GM19455 (cell line): ENCODE measurements around the gene PNKP.

Source experiments
- ATAC-seq: cut with Tn5 transposase; IDR thresholded peaks from one replicate; pipeline ENCODE4 v1.9.1; 2021; ENCODE audit not compliant: unreplicated experiment

The PNKP gene

DNA sequence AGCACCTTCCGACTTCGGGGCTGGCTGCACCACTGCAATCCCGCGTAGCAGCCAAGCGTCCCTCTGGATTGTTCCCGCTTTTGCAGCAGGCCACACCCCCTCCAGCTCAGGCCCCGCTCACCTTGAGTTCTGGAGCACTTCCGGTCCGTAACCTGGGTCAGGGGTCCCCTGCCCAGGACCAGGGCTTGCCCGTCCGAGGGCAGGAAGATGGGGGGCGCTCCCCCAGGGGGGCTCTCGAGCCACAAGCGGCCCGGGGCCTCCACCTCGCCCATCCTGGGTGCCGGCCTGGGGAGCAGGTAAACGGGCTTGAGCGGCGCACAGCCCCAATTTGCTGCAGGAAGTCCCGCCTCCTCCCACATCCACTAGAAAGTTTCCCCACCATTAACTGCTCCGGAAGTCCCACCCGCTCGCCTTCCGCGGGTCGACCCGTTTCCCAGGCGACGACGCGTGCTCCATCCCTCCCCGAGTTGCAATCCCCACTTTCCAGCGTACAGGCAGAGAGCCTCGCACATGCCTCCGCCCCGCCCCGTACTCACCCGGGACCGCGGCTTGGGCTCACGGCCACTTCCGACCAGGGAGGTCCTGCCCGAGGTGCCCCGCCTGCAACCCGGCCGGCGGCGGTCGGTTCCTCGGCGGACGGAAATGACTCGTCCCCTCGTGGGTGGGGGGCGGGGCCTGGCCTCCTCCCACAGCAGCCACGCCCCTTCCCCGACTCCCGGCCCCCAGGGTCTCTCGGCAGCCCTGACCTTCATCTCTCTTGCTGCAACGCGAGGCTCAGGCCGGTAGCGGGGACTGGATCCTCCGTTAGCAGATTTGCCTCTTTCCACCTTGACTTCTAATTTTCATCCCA, at the start of gene PNKP:
Gene PNKP, minus strand, starts transcription at position 644 of the 850 bp plus-strand sequence. Its CDS starts 372 bp downstream, at position 272.
- peak; percentile 44 for ATAC-seq

DNA sequence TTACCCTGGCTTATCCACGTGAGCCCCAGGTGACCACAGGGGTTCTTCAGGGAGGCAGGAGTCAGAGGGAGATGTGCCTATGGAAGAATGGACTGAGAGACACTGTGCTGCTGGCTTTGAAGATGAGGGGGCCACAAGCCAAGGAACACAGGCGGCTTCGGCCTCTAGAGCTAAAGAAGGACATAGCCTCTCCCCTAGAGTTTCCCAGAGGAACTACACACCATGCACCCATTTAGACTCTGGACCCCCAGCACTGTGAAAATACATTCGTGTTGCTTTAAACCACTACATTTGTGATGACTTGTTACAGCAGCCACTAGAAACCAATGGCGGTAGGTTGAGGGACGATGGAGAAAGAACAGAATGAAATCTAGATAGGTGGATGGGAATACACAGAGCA, 47.9 kb upstream of the PNKP start:
- ATAC-seq, result no peak

DNA sequence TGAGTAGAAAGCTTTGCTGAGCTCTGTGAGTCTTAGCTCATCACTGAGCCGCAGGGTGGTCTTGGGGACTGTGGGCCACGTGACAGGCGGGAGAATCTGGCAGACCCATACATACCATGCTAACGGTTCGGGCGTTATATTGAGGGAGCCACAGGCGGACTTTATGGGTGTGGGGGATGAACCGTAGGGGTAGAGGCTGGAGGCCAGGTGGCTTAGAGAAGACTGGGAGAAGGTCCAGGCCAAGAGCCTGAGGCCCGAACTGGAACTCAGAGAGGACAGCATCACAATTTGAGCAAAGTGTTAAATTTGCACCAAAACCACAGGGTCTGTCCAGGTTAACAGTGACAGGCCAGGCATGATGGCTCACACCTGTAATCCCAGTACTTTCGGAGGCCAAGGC, 46.3 kb upstream of the PNKP start:
- ATAC-seq, result no peak

DNA sequence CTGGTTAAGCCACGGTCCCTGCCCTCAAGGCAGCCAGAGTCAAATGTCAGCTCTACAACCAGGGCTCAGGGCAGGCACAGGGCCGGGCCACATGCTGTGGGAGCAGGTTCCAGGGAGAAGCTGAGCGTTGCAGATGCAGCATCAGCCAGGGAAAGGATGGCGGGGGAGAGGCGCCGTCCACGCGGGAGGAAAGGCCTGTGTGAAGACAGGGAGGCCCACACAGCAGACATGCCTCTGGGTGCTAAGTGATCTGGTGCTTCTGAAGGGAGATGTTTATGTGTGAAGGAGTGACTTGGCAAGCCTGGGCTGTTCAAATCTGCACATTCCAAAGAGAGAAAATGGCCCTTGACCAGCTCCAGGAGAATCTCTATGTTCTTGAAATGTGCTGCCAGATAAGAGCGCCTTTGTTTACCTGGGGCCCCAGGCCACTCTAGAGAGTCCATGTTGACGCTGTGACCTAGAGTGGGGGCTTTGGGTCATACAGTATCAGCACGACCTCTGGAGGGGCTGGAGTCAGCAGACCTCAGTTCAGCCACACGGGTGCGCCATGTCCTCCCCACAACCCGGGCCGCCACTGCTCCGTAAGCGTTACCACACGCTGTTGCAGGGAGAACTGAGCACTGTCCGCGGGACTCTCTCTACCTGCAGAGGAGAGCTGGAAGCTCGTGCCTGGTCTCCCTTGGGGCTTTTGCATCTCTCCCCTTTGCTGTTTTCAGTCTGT, 45.7 kb upstream of the PNKP start:
- no peak for ATAC-seq

DNA sequence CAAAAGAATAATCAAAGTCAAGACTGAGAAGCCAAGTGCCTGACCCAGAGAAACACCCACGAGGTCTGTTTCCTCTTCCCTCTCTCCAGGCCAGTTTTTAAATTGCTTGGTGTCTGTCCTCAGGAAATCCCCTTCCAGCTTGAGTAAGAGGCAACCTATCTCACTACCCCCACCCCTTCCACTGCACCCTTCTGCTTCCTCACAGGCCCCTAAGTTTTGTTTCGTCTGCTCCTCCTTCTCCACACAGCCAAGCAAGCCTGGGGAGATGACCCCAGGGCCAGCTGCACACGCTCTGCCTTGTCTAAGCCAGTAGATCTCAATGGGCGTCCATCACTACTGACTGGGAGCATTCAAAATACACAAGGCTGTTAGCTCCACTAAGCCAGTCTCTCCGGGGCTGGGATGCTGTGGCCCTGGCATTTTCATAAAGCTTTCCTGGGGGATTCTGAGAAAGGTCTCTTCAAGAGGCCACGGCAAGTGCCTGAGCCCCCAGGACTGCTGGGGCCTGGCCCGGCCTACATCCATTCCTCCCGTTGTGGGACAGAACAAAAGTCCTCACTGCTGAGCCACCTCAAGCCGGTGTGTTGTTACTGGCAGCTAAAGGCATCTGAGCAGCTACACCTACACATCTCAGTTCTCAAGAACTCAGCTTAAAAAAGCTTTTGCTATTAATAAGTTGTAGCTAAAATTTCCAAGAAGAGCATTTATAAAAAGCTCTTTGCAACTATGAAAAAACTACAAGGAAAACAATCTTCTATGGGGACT, 44.2 kb upstream of the PNKP start:
- no peak for ATAC-seq

DNA sequence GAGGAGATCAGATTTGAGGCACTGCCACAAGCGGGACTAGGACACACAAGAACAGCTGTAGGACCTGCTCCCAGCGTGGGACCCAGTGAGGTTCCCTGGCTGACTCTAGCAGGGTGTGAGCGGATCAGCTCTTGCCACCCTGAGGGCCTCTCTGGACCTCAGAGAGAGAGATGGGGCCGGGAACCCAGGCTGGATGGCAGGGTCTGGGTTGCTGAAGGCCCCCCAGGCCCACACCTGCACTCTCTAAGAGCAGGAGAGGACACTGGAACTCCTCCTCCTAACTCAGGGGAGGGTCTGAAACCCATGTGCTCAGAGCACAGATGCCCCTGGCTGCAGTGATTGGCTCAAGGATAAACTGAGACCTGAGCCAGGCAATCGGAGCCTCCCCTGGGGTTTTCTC, 42.8 kb upstream of the PNKP start:
- no peak for ATAC-seq

DNA sequence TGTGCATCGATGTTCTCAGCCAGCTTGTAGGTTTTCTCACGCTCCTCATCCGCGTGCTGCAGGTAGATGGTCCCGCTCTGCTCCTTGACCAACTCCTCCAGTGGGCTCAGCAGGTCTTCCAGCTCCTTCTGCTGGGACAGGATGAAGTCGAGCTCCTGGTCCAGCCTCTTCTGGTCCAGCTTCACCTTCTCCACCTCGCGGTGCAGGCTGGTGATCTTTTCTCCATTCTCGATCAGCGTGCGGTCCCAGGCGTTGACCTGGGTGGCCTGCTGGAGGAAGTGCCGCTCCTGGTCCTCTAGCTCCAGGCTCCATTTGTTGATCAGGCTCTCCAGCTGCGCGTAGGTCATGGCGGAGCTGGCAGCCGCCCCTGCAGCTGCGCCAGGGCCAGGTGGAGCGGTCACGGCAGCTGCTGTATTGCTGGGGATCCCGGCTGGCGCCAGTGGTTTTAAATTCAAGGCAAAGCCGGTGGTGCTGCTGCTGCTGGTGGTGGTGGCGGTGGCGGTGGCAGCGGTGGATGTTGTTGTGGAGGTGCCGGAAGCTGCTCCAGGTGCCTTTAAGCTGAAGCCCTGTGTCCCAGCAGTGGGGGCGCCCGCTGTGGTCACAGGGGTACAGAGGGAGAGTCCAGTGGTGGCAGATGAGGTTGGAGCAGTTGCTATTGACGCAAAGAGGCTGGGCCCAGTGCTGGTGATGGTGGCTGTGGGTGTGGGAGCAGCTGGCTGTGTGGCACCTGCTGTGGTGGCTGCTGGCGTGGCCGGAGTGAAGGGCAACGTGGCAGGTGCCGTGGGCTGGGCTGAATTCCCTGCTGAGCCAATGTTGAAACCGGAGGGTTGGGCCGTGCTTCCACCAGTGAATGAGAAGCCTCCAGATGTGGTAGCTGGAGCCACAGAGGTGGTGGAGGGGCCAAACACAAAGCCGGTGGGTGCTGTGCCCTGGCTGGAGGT, 41.4 kb upstream of the PNKP start:
- no peak for ATAC-seq

DNA sequence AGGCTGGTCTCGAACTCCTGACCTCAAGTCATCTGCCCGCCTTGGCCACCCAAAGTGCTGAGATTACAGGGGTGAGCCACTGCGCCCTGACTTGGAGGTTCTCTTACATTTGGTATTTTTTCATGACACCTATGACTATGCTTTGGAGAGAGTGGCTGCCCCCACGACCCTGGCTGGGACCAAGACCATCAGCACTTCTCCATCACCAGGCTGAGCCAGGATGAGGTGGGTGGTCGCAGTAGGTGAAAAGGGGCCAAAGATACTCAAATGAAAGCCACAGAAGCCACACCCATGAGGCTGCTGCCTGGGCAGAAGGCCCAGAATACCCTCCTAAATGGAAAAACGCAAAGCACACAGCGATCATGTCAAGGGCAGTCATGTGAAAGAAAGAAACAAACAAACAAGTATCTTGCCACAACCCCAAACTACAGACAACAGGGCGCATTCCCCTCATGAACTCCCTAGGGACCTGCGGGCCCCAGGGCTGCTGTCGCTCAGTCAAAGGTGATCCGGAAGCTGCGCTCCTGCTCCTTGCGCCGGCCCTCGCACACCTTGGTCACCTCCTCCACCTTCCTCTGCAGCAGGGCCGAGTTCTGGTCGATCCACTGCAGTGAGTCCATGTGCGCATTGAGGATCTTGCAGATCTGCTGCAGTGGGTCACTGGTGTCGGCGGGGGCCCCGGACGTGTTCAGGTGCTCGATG, 40.5 kb upstream of the PNKP start:
- ATAC-seq, result no peak

DNA sequence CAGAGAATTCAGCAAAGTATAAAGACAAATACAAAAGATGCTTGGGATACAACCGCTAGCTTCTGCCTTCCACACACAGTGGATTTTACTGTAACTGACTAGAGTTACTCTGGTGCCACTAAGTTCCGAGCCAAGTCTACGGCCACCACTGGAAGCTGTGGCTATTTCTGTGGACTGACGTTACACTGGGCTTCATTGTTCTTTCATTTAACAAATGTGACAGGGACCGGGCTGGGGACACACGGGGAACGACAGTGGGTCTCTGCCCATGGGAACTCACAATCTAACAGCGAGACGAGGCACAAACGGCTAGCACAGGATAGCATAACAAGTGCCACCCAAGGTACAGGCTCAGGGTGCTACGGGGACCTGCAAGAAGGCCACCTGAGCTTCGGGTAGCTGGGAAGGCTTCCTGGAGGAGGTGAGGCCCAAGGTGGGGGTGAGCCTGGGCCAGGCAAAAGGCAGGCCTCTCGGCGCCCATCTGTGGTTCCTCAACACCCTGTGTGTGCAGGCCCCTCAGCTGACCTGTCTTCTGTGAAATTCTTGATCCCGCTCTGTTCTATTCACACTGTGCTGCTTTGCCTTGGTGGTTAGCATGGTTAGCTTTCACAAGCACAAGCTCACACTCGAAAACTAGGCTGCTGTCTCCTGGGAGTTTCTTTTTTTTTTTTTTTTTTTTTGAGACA, 39.6 kb upstream of the PNKP start:
- ATAC-seq, result no peak

DNA sequence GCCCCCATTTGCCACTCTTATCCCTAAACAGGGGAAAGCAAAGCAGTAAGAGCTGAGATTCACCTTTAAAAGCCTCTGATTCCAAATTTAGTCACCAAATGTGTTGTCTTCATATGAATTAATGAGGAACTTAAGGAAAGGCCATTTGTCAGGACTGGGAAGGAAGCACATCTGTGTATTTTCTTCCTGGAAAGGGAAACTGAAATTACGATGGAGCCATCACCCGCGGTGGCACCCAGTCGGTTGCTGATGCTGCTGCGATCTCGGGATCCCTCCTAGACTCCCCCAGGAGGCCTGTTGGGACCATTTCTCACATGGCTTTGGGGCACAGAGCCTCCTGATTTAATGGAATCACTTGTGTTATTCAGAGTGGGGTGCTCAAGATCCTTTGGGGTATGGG, 36.8 kb upstream of the PNKP start:
- ATAC-seq, result no peak

DNA sequence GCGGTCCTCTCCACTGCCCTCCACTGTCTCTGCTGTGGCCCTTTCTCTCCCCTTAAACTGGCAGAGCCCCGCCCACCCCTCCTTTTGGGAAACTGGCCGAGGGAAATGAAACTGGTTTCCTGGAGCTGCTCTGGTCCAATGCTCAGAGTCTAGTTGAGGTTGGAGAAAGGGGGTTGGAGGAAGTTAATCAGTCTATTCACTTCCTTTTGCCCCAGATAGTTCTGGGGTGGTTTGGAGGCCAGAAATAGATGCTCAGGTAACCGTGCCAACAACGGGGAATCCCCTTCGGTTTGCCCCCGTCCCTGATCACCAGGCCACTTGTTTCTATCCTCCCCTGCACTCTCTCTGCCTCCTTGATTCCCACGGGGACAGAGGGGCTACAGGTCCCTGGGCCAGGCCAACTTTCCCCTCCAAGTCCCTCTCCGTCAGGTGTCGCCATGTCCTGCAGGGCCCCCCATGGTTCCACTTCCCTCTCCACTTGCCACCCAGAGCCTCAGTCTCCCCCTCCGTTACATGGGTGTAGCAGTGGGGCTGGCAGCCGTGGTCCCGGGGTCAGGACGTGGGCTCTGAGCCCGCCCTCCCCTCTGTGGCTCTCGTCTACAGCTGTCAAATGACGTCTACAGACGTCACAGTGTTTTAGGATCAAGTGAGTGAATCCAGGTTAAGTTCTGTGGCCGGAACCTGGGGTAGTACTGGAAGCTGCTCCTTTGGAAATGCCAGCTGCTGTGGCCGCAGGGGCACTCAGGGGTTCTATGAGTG, 29.7 kb upstream of the PNKP start, which contains the start of gene IL4I1:
Gene IL4I1, minus strand, starts transcription at position 25 of the 759 bp plus-strand sequence. CDS start 727 bp downstream, outside the sequence.
- no peak for ATAC-seq

DNA sequence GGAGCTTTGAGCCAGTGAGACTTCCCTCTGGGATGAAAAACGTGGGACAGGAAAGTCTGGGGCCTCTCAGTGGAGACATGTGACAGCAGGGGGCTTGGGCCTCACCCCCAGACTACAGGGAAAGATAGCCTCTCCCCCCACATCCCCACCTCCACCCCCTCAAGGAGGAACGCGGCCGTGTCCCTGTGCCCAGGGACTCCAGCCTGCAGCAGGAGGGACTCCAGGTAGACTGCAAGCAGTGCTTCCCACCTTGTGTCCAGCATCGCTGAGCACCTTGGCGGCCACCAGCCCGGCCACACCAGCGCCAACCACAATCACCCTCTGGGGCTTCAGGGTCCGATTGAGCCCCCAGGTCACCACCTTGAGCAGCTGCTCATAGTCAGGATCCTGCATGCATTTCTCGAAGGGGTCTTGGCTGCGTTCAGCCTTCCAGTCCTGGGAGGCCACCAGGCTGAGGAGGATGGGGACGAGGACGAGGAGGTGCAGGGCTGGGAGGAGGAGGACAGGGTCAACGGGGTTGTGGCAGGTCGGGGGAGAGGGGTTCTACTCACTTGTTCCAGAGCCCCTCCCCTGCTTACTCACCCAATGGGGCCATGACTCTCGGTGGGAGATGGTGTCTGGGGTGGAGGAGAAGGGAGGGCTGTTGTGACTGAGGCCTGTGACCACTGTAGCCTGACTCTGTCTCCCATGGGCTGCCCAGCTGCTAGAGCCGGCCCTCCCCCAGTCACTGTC, 28.4 kb upstream of the PNKP start:
- ATAC-seq, result no peak

DNA sequence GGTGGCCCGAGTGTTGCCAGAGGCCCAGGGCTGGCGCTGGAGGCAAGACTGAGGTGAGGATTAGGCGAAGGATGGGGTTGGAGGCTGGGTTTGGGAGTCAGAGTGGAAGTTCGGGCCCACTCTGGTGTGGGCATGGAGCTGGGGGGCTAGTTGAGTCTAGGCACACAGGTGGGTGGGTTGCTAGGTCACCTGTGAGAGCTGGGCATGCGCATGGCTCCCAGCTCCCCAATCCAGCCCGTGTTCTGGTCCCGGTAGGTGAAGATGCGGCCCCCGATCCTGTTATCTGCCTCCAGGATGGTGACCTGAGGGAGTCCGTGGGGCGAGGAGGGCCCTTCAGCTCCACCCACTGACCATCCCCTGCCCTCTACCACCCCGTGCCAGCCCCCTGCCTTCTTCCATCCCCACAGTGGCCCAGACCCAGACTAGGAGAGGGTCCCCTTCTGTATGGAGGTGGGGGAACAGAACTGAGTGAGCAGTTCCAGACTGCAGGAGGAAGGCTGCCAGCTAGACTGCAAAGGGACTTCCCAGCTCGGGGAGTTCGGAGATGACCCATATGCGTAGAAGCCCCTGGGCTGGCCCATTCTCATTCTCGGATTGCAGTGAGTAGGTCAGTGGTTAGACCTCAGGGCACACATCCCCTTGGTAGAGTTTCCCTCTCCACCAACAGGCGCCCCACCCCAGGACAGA, 27.6 kb upstream of the PNKP start:
- no peak for ATAC-seq

DNA sequence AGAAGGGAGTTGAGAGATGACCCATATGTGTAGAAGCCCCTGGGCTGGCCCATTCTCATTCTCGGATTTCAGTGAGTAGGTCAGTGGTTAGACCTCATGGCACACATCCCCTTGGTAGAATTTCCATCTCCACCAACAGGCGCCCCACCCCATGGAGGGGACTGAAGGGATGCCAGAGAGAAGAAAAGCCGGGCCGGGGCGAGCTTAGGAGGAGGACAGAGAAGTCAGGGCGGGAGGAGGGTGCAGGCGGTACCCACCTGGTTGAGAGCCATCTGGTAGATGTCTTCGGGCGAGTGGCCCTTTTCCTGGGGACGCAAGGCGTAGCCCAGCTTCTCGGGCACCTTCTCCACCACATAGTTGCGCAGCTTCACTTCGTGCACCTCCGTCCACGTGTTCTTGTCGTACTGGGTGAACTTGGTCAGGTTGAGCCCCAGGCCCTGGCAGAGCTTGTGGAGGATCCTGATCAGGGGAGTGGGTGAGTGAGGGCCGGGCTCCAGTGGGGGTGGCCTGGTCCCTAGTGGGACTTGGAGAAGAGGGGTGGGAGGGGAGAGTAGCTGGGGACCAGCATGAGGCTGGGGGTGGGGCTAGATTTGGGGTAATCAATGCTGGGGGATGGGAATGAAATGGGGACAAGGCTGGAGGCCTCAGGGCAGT, 26.8 kb upstream of the PNKP start:
- no peak for ATAC-seq

DNA sequence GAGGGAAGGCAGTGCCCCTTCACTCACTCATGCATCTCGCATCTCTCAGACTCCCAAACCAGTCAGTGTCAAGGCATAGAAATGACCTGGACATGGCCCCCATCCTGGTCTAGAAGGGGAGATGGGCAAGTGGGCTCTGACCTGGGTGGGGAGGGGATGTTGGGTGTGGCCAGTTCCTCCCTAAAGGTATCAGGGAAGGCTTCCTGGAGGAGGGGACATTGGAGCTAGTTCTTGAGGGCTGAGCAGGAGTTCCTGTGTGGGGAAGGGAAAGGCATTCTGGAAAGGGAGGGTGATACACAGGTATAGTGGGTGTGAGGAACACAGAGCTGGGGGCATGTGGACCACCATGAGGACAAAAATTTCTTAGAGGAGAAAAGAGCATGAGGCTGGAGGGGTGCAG, 25.3 kb upstream of the PNKP start:
- no peak for ATAC-seq

DNA sequence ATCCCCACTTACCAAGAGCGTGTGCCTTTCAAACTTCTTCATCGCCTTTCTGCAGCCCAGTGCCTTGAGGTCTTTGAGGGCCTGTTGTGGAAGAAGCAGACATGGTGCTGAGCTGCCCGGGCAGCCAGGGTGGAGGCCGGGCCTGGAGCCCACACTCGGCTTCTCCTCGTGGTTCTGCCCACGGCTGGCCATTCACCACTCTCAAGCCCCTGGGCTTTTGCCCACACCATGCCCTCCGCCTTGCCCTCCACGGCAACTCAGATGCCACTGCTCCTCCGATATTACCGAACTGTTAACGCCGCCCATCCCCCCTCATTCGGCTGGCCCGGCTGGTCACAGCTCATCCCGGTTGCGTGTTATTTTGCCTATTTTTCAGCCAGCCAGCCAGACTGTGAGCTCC, 24.0 kb upstream of the PNKP start:
- ATAC-seq, result no peak
